Suppressor macrophage (primary cell): ENCODE data around the gene GALE.
"Not testable (repeated sequence)": the region's sequence is repeated elsewhere in the genome, so short reads cannot be mapped to it uniquely, and the experiment has no call there.

ENCODE experiments used
- DNase-seq, 4 experiments: peaks; one replicate each; pipeline ENCODE4 v3.0.0-alpha.2; 2020 to 2022
- total RNA-seq, 17 experiments: gene quantifications; one replicate each; lab custom pipeline; 2026; ENCODE audit warnings: mixed read lengths in 6 of 17, inconsistent platforms in 3 of 17; lab: John Stamatoyannopoulos, UW

Gene GALE
- total RNA-seq: 17.2 to 72.5 (median 35.6) reads per million in 17 experiments

DNA sequence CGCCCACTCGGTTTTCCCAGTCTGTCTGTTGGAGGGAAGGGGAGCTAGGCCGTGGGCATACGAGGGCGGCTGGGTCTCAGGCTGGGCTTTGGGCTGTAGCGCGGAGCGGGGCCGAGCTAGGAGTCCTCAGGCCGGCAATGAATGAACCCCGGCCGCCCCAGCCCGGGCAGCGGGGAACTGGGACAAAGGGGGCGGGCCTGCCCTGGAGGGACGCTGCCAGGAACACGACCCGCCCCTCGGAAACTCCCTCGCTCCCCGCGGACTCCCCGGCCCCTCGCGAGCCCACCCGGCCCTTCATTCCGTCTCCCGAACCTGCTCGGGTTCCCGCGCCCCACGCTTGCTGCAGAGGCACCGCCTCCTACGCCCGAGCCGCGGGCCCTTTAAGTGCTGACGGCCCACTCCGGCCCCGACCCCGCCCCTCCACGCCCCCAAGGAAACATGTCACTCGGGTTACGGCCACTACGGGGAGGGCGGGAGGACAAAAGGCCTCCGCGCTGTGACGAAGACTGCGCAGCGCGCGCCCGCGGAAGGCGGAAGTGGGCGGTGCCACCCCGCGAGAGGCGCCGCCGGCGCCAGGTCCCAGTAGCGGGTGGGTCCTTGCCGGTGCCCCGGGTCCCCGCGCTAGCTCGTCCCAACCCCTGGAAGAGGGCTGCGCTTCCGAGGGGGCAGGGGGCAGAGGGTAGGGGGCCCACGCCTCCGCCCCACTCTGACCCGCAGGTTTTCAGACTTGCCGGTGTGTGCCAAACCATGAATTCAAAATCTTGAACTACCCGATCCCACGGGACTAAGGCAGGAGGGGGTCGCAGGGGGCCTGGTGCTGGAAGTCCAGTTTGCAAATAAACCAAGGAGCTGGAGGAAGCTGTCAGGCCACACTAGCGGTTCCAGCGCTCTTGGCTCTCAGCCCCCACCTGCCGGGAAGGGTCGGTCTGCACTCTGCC, at the start of gene GALE:
TSS of gene GALE (minus strand) at position 355 of the 938 bp plus-strand sequence. CDS start 1,747 bp downstream, outside the sequence.
- peak; percentile 96 to 98 (median 97) for DNase-seq

GRCh38 chr1:23848673-23849616, 48.4 kb upstream of the GALE start:
- no peak for DNase-seq

DNA sequence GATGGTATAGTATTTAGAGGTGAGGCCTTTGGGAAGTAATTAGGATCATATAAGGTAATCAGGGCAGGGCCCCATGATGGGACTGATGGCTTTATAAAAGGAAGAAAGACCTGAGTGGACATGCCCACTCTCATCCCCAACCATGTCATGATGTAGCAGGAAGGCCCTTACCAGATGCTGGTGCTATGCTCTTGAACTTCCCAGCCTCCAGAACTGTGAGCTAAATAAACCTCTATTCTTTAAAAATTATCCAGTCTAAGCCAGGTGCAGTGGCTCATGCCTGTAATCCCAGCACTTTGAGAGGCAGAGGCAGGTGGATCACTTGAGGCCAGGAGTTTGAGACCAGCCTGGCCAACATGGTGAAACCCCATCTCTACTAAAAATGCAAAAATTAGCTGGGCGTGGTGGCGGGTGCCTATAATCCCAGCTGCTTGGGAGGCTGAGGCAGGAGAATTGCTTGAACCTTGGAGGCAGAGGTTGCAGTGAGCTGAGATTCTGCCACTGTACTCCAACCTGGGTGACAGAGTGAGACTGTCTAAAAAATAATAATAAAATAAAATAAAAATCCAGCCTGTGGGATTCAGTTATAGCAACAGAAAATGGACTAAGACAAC, 47.0 kb upstream of the GALE start:
- not testable (repeated sequence) for DNase-seq

GRCh38 chr1:23845163-23845562, 44.6 kb upstream of the GALE start:
- DNase-seq: peak in 3 of 4 experiments; percentile 45 to 52 (median 48)

DNA sequence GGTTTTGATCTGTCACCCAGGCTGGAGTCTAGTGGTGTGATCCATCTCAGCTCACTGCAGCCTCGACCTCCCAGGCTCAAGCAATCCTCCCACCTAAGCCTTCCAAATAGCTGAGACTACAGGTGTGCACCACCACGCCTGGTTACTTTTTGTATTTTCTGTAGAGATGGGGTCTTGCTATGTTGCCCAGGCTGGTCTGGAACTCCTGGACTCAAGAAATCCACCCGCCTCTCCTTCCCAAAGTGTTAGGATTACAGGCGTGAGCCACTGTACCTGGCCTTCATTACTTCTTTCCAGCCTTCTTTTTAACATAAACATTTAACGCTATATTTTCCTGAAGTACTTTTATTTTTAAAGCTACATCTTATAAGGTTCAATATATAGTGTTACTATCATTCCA, 43.1 kb upstream of the GALE start:
- no peak for DNase-seq

DNA sequence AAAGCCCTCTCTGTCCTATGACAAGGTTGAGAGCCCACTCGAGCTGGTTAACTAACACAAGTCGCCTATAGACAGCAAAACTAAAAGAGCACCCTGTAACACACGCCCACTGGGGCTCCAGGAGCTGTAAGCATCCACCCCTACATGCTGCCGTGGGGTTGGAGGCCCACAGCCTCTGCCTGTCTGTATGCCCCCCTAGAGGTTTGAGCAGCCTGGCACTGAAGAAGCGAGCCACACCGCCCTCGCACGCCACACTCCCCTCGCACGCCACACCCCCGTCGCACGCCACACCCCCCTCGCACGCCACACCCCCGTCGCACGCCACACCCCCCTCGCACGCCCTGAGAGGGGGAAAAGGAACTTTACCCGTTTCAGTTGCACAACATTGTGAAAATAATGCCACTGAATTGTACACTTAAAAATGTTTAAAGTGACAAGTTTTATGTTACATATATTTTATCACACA, 37.9 kb upstream of the GALE start:
- peak; percentile 72 to 90 (median 81) for DNase-seq

GRCh38 chr1:23837908-23838307, 37.4 kb upstream of the GALE start:
- no peak for DNase-seq

GRCh38 chr1:23836037-23836436, 35.5 kb upstream of the GALE start:
- DNase-seq: peak in 2 of 4 experiments; percentile 40 to 50

DNA sequence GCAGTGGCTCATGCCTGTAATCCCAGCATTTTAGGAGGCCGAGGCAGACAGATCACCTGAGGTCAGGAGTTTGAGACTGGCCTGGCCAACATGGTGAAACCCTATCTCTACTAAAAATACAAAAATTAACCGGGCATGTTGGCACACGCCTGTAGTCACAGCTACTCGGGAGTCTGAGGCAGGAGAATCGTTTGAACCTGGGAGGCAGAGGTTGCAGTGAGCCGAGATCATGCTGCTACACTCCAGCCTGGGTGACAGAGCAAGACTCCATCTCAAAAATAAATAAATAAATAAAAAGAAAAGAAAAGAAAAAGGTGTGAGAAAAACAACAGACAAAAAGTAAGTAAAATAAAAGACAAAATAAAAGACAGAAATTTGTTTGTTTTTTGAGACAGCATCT, 33.6 kb upstream of the GALE start:
- not testable (repeated sequence) for DNase-seq

DNA sequence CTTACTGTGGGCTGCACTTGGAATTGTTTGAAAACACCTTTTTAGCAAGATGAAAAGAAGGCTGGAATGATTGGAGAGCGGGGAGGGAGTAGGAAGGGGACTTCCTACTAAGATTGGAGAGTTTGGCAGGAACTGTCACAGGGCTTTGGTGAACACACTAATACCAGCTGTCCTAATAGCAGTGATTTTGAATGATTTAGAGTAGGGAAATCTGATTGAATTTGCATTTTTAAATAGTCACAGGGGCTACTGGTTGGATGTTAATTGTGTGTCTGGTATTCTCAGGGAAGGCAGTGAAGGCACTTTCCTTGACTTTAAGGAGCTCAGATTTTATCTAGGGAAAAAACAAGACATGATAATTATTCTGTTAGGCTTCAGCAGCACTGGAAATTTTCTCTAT, 27.2 kb upstream of the GALE start:
- no peak for DNase-seq

DNA sequence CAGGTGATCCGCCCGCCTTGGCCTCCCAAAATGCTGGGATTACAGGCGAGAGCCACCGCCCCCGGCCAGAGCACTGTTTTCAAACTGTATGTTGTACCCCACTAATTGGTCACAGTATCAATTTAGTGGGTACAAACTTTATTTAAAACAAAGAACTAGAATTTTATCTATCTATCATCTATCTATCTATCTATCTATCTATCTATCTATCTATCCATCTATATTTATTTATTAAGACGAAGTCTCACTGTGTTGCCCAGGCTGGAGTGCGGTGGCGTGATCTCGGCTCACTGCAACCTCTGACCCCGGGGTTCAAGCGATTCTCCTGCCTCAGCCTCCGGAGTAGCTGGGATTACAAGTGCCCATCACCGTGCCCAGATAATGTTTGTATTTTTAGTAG, 26.0 kb upstream of the GALE start:
- not testable (repeated sequence) for DNase-seq

GRCh38 chr1:23825762-23826522, 25.4 kb upstream of the GALE start:
- no peak for DNase-seq

- peak; percentile 94 to 97 (median 96) for DNase-seq
These were observed 24.7 kb upstream of the GALE start, which contains the start of gene HMGCL for GRCh38 chr1:23825076-23825761. TSS of gene HMGCL (minus strand) at chr1:23825429. CDS start at chr1:23825415, 14 bp downstream.

GRCh38 chr1:23824711-23825075, 24.1 kb upstream of the GALE start:
- DNase-seq: peak in 2 of 4 experiments; percentile 16 to 20

DNA sequence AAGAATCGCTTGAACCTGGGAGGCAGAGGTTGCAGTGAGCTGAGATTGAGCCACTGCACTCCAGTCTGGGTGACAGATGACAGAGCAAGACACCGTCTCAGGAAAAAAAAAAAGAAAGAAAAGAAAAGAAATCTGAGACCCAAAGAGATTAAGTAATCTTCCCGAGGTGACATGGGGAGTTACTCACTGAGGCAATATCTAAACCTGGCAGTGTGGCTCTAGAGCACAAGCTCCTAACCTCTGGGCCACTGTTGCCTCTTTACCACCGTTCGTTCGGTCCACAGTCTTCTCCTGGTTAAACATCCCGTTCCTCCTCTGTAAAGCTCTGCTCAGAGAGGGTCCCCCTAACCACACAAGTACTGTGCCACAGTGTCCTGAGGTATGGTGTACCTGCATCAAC, 23.2 kb upstream of the GALE start:
- DNase-seq: no peak

DNA sequence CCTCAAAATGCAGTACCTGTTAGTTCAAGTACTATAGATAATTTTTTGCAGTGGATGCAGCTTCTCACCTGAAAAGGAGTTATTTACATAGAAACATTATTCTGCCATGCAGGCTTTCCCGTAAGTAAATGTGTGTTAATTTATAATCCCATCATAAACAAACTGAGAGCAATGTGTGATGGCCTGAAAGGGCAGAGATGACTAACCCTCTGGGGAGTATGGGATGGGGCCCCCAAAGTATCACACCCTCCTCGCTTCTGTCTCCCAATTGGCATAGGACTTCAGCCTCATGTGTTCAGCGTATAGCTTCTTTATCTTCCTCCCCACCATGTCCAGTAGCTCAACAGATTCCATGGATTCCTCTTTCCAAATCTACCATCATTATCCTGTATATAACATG, 17.1 kb upstream of the GALE start:
- DNase-seq: no peak

DNA sequence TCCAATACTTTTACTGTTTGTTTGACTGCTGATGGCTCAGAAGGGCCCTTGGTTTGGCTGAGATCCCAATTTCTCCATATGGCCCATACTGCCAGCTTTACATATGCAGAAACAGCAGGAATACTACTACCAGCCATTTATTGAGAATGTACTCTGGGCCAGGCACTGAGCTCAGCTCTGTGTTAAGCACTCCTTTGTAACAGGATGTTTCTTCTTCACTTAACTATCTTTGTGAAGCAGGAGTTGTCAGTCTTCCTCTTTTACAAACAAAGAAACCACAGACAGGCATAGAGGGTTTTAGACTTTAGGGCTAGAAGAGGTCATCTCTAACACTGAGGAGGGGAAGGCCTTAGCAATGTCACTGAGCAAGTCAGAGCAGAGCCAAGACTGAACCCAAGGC, 16.4 kb upstream of the GALE start:
- DNase-seq: no peak

DNA sequence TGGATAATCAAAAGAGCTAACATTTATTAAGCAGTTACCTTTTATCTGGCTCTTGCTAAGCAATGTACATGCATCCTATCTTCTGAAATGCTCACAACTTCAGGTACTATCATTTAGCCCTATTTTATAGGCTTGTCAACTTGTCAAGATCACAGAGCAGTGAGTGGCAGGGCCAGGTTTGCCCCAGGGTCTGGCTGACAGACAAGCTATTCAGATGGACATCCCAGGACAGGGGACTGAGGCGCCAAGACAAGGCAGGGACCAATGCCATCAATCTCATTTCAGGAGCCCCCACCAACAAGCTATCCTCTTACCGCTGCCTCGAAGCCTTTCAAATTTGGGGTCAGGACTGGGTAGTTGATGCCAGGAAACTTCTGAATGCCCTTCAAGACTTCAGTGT, 15.8 kb upstream of the GALE start:
- no peak for DNase-seq

- no peak for DNase-seq
These were observed 13.5 kb upstream of the GALE start for GRCh38 chr1:23814016-23814415.

DNA sequence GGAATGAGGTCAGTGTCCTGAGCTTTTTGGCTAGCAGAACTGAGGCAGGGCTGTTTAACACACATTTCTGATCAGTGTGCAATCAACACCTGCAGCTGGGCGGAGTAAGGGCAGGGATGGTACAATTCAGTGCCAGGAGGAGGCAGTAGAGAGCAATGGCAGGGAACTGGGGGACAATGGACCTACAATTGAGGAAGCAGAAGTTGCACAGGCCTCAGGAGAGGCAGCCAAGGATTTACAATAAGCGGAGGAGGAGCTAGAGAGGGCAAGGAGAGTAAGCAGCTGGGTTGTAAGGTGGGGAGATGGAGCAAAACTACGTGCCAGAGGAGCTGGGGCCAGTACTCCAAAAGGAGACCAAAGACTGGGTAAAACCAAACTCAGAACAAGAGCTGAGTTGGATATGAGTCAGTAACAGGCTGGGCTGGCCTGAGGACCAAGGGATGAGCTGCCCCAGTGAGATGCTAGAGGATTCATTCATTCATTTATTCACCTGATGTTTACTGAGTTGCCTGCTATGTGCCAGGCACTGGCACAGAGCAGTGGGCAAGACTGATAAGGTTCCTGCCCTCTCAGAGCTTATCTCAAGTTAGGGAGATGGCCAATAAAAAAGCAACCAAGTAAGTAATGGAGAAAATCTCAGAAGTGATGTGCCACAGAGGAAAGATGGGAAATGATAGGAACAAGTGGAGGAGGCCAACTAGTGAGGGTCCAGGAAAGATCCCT, 10.4 kb upstream of the GALE start:
- DNase-seq: peak; percentile 87 to 94 (median 91)
